Pancreas (tissue), 10 donors: ENCODE results near the gene LYL1. TPM values are rescaled to one million over a fixed set of nuclear protein-coding genes. Genes with fewer than 3 reads are reported as not detected.

Experiments used
- ATAC-seq, 4 donors: fragments of 200-7000 bp; cut with Tn5 transposase; one replicate each; pipeline versions ENCODE4 v1.8.0 to v1.9.1; 2020; ENCODE audit warnings: mild to moderate bottlenecking in 4 of 4, moderate library complexity in 4 of 4
- DNase-seq, 6 donors: peaks; one replicate each; pipeline ENCODE4 v3.0.0-alpha.2; 2020
- FAIRE-seq: peaks from 2 replicates; lab custom pipeline; 2012; peaks lifted over from hg19 to GRCh38; lab: Jason Lieb, UNC
- H3K27ac ChIP-seq, 4 donors: fragments of 200-600 bp; sonication (generic); 1 replicate in 3 of 4; 2 replicates in 1 of 4; pipeline versions ENCODE4 v1.5.0 to v1.8.0; 2020
- H3K27me3 ChIP-seq, 4 donors: fragments of 200-600 bp; one replicate each; pipeline ENCODE4 v1.8.0; 2021
- H3K36me3 ChIP-seq, 3 donors: fragments of 200-600 bp; sonication (generic) in 1 of 3; one replicate each; pipeline versions ENCODE4 v1.5.0 to v1.8.0; 2020 to 2021
- H3K4me1 ChIP-seq, 3 donors: fragments of 200-600 bp; one replicate each; pipeline ENCODE4 v1.8.0; 2021
- H3K4me3 ChIP-seq, 4 donors: fragments of 200-600 bp; sonication (generic) in 2 of 4; one replicate each; pipeline versions ENCODE4 v1.5.0 to v1.8.0; 2020 to 2021
- H3K9me3 ChIP-seq, 4 donors: fragments of 200-600 bp; one replicate each; pipeline ENCODE4 v1.8.0; 2021
- CTCF ChIP-seq, 4 donors: fragments of 200-600 bp; sonication (generic) in 3 of 4; IDR thresholded peaks; one replicate each; pipeline versions ENCODE4 v1.5.0 to v1.8.0; 2021; ENCODE audit warnings: antibody characterized with exemption in 4 of 4
- WGBS, 2 donors: extraction: QIAGEN DNeasy Blood & Tissue Kit; methylation state at CpG; one replicate each; pipeline ENCODE4 v1.1.7; 2013; 5-methylcytosine and 5-hydroxymethylcytosine counted together
- intact Hi-C, 3 donors: fragments of 100-400 bp; cut with DNase I; formaldehyde crosslinking; loops; one replicate each; pipeline versions ENCODE4 v1.11.1 to v1.14.2; 2022
- polyA plus RNA-seq, 2 donors: library from polyadenylated mRNA; stranded (reverse); fragments of 200-250 nt; gene quantifications; one replicate each; pipeline ENCODE4 v1.2.3, GENCODE V29; 2013
- total RNA-seq, 6 donors: library from RNA; stranded (reverse); fragmentation: NEBNext Ultra II Directional in 4 of 6; extraction: Animal tissue kit (Norgen Biotek cat#: 25700) in 4 of 6; gene quantifications; one replicate each; pipeline versions ENCODE4 v1.2.1 to v1.2.4, GENCODE V29; 2021 to 2023
- donor health status: healthy with polysubstance abuse.
- donor health status: DM: no; HTN: no; CAD: no; lungs with moderate emphysema.
- donor health status: DM: no; HTN: no; CAD: no.
- donor health status: control.
- donor health status: control.
- donor health status: Bipolar disorder and iron deficiency.
- donor health status: DM: yes; HTN: yes; CAD: no.
- donor health status: DM: no; HTN: no; CAD: no.
- donor health status: DM: no; HTN: no; CAD: no.
- donor health status: DM: yes; HTN: yes; CAD: no.

LYL1 gene
- total and polyA plus RNA-seq, 8 donors, result 0.51 to 5.5 (median 2.4) TPM

- Histone ChIP-seq H3K9me3 (no peaks in the 10 kb centered on the region), H3K27ac (no peak overlapping the region), H3K4me1 (no peaks in the 10 kb centered on the region), H3K36me3 (no peaks in the 10 kb centered on the region), H3K4me3 (no peak overlapping the region), H3K27me3 (no peaks in the 10 kb centered on the region)
- ATAC-seq (no peak), DNase-seq (no peak), FAIRE-seq (no peak)
- intact Hi-C loops, result no loop called here
- TF ChIP-seq CTCF (IDR thresholded peaks at IDR 0.05), result no peak
- WGBS, 2 donors, result 85 to 92% methylated on average over 2 of the region's 2 CpGs
Observed at GRCh38 chr19:13086341-13086740, 16.3 kb downstream of the LYL1 start.

- Histone ChIP-seq H3K36me3 (no peaks in the 10 kb centered on the region), H3K27me3 (no peaks in the 10 kb centered on the region), H3K4me3 (no peak overlapping the region), H3K27ac (no peak overlapping the region), H3K9me3 (no peaks in the 10 kb centered on the region), H3K4me1 (no peaks in the 10 kb centered on the region)
- WGBS, 2 donors, result 62 to 71% methylated on average over 7 of the region's 7 CpGs
- ATAC-seq (no peak), DNase-seq (no peak), FAIRE-seq (no peak)
- TF ChIP-seq CTCF (IDR thresholded peaks at IDR 0.05), result no peak
- intact Hi-C loops, result no loop called here
Observed at GRCh38 chr19:13085666-13086065, 17.0 kb downstream of the LYL1 start.

GRCh38 chr19:13083627-13084026 is 19.0 kb downstream of the LYL1 start:
- WGBS, 2 donors, result 92 to 94% methylated on average over 9 of the region's 9 CpGs
- peaks cover 0 to 3% (median 0%) of the 10 kb centered on the region in 3 donors for H3K4me1 ChIP-seq
- H3K27ac ChIP-seq, result no peak overlapping the region
- H3K36me3 ChIP-seq, result no peaks in the 10 kb centered on the region
- TF ChIP-seq CTCF (IDR thresholded peaks at IDR 0.05), result no peak
- H3K4me3 ChIP-seq, result no peak overlapping the region
- FAIRE-seq (no peak), DNase-seq (no peak), ATAC-seq (no peak)
- no peaks in the 10 kb centered on the region for H3K27me3 ChIP-seq
- H3K9me3 ChIP-seq, result no peaks in the 10 kb centered on the region
- intact Hi-C loops, result no loop called here

GRCh38 chr19:13083008-13083404 is 19.7 kb downstream of the LYL1 start:
- Histone ChIP-seq H3K27me3 (no peaks in the 10 kb centered on the region), H3K27ac (peak overlapping the region in 1 of 4 donors; percentile 8), H3K4me3 (no peak overlapping the region), H3K4me1 (peaks cover 0 to 3% (median 0%) of the 10 kb centered on the region in 3 donors), H3K9me3 (no peaks in the 10 kb centered on the region), H3K36me3 (no peaks in the 10 kb centered on the region)
- FAIRE-seq (no peak), DNase-seq (no peak), ATAC-seq (no peak)
- TF ChIP-seq CTCF (IDR thresholded peaks at IDR 0.05), result no peak
- intact Hi-C loops, result no loop called here
- WGBS, 2 donors, result 73 to 83% methylated on average over 6 to 7 of the region's 7 CpGs

GRCh38 chr19:13082192-13083007 is 20.3 kb downstream of the LYL1 start:
- Histone ChIP-seq H3K27me3 (no peaks in the 10 kb centered on the region), H3K27ac (peak overlapping the region in 2 of 4 donors; percentile 6 to 8), H3K4me3 (no peak overlapping the region), H3K9me3 (no peaks in the 10 kb centered on the region), H3K4me1 (peaks cover 0 to 3% (median 0%) of the 10 kb centered on the region in 3 donors), H3K36me3 (no peaks in the 10 kb centered on the region)
- intact Hi-C loops, result no loop called here
- 65 to 66% methylated on average over 10 to 14 of the region's 14 CpGs for WGBS, 2 donors
- DNase-seq, result no peak
- ATAC-seq, result peak; percentile 38 to 76 (median 70)
- no peak for TF ChIP-seq CTCF (IDR thresholded peaks at IDR 0.05)
- FAIRE-seq, result no peak
